AG04450 (cell line): ENCODE measurements around the gene FLT1. TPM values are rescaled to one million over a fixed set of nuclear protein-coding genes. Genes with fewer than 3 reads are reported as not detected.

Experiments
- CTCF ChIA-PET: fragments of 300-600, 350-600 bp; formaldehyde crosslinking; extraction: SDS; loops from one replicate; lab custom pipeline; 2022; ENCODE audit warnings: antibody characterized with exemption, inconsistent platforms; lab: Charles Lee
- POLR2A ChIA-PET: fragments of 350-600 bp; formaldehyde crosslinking; extraction: SDS; loops from one replicate; lab custom pipeline; 2021; ENCODE audit warnings: antibody characterized with exemption, inconsistent platforms; lab: Yijun Ruan, JAX
- DNase-seq: peaks from one replicate; pipeline ENCODE4 v3.0.0-alpha.2; 2011; ENCODE audit warnings: low read depth, low spot score
- H3K27ac ChIP-seq: one replicate; pipeline ENCODE4 v1.5.1; 2012; ENCODE audit warnings: low read depth, low read length, control low read depth
- H3K27me3 ChIP-seq: one replicate; pipeline ENCODE4 v1.6.0; 2012; ENCODE audit warnings: low read length; ENCODE audit not compliant: control insufficient read depth, insufficient read depth
- H3K4me3 ChIP-seq: 2 replicates; pipeline ENCODE4 v1.5.1; 2011; ENCODE audit warnings: mild to moderate bottlenecking, low read depth, low read length, control low read depth
- H3K9me3 ChIP-seq: 2 replicates; pipeline ENCODE4 v1.5.1; 2012; ENCODE audit warnings: low read length; ENCODE audit not compliant: control insufficient read depth, insufficient read depth
- CTCF ChIP-seq: IDR thresholded peaks from 2 replicates; pipeline ENCODE4 v1.5.1; 2011; ENCODE audit warnings: low read depth, low read length, control low read depth, inconsistent platforms
- polyA plus RNA-seq: library from polyadenylated mRNA; depleted of rRNA; stranded (reverse); fragments of >200 nt; gene quantifications from 2 replicates; pipeline ENCODE4 v1.2.3, GENCODE V29; 2011; rRNA removed

Gene FLT1
- polyA plus RNA-seq, 1 experiment: 2.4 TPM

DNA sequence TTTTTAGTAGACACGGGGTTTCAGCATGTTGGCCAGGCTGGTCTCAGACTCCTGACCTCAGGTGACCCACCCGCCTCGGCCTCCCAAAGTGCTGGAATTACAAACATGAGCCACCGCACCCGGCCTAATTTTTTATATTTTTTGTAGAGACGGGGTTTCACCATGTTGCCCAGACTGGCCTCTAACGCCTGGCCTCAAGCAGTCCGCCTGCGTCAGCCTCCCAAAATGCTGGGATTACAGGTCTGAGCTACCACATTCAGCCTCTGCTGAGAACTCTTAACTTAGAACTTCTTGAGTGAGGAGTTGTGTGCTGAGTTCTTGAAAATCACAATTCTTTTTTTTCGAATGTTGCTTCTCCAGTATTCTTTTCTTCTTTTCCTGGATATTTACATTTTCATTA is 244.4 kb downstream of the FLT1 start:
- ChIA-PET CTCF (no interaction called here), POLR2A (no interaction called here)
- no peak for TF ChIP-seq CTCF
- Histone ChIP-seq H3K4me3 (no peak overlapping the region), H3K27ac (no peak overlapping the region), H3K9me3 (no peaks in the 10 kb centered on the region), H3K27me3 (no peaks in the 10 kb centered on the region)
- DNase-seq: no peak

Other genes with a start within 250 kb of the FLT1 start
- gene POMP, start 164.0 kb upstream of the FLT1 start, polyA plus RNA-seq: 89.6 and 117 TPM in 2 replicates
- 3.9 and 5.2 TPM in 2 replicates for gene SLC46A3, start 223.8 kb upstream of the FLT1 start, polyA plus RNA-seq